ENCODE data around the gene OSBPL9. TPM values are rescaled to one million over a fixed set of nuclear protein-coding genes. Genes with fewer than 3 reads are reported as not detected.

The OSBPL9 gene
- total and polyA plus RNA-seq, 9 of the 15 experiments (the other 6 are each of a cell fraction or from before 2014, with no cell fraction given) = 43.9 to 217 (median 170) TPM

DNA sequence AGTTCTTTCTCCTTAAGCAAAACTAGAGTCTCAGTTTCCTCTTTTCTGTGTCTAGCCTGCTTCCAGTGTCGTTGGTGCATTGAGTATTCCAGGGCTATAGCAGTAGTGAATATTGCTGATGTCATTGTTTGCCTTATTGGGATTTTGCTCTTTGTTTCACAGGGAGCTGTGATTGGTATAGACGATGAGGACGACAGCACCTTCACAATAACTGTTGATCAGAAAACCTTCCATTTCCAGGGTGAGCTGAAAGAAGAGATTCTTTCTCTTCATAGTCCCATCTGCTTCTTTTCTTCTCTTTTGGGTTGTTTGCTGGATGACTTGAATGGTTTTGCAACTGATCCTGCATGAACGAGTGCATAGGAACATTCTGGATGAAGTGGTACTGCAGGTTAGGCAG is 52.4 kb downstream of the OSBPL9 start (continued):
- TF ChIP-seq, protein P1, sequence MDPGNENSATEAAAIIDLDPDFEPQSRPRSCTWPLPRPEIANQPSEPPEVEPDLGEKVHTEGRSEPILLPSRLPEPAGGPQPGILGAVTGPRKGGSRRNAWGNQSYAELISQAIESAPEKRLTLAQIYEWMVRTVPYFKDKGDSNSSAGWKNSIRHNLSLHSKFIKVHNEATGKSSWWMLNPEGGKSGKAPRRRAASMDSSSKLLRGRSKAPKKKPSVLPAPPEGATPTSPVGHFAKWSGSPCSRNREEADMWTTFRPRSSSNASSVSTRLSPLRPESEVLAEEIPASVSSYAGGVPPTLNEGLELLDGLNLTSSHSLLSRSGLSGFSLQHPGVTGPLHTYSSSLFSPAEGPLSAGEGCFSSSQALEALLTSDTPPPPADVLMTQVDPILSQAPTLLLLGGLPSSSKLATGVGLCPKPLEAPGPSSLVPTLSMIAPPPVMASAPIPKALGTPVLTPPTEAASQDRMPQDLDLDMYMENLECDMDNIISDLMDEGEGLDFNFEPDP (CRISPR knock-in tag; IDR thresholded peaks at IDR 0.05) = no peak
- TF ChIP-seq NFE2 (IDR thresholded peaks at IDR 0.05; ENCODE audit: low read depth) (peak; percentile 64), MAFG (tag; conservative IDR thresholded peaks at IDR 0.05) (peak; percentile 61), ZKSCAN1 (IDR thresholded peaks at IDR 0.05; ENCODE audit: low read depth, low read length) (no peak), MAFK (IDR thresholded peaks at IDR 0.05; ENCODE audit: low read length) (peak; percentile 34; the same call in 1 of the 2 replicates), MTF1 (CRISPR knock-in tag; IDR thresholded peaks at IDR 0.05; ENCODE audit: borderline replicate concordance) (no peak), ZNF316 (IDR thresholded peaks at IDR 0.05) (peak; percentile 79), PML (IDR thresholded peaks at IDR 0.05; ENCODE audit: low read length) (no peak), LCOR (CRISPR knock-in tag; IDR thresholded peaks at IDR 0.05) (no peak), SLC30A9 (CRISPR knock-in tag; IDR thresholded peaks at IDR 0.05) (no peak), ZNF431 (CRISPR knock-in tag; IDR thresholded peaks at IDR 0.05) (no peak), CREM (IDR thresholded peaks at IDR 0.05; ENCODE audit: low read depth) (no peak), STAT5B (CRISPR knock-in tag; IDR thresholded peaks at IDR 0.05) (no peak), MAFF (IDR thresholded peaks at IDR 0.05; ENCODE audit: low read length) (peak; percentile 50; the same call in 1 of the 2 replicates), MCM5 (IDR thresholded peaks at IDR 0.05; ENCODE audit: low read depth) (no peak)
- TF ChIP-seq, protein P2, sequence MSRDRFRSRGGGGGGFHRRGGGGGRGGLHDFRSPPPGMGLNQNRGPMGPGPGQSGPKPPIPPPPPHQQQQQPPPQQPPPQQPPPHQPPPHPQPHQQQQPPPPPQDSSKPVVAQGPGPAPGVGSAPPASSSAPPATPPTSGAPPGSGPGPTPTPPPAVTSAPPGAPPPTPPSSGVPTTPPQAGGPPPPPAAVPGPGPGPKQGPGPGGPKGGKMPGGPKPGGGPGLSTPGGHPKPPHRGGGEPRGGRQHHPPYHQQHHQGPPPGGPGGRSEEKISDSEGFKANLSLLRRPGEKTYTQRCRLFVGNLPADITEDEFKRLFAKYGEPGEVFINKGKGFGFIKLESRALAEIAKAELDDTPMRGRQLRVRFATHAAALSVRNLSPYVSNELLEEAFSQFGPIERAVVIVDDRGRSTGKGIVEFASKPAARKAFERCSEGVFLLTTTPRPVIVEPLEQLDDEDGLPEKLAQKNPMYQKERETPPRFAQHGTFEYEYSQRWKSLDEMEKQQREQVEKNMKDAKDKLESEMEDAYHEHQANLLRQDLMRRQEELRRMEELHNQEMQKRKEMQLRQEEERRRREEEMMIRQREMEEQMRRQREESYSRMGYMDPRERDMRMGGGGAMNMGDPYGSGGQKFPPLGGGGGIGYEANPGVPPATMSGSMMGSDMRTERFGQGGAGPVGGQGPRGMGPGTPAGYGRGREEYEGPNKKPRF (IDR thresholded peaks at IDR 0.05; ENCODE audit: low read depth, low read length) = no peak
- TF ChIP-seq, protein P3, sequence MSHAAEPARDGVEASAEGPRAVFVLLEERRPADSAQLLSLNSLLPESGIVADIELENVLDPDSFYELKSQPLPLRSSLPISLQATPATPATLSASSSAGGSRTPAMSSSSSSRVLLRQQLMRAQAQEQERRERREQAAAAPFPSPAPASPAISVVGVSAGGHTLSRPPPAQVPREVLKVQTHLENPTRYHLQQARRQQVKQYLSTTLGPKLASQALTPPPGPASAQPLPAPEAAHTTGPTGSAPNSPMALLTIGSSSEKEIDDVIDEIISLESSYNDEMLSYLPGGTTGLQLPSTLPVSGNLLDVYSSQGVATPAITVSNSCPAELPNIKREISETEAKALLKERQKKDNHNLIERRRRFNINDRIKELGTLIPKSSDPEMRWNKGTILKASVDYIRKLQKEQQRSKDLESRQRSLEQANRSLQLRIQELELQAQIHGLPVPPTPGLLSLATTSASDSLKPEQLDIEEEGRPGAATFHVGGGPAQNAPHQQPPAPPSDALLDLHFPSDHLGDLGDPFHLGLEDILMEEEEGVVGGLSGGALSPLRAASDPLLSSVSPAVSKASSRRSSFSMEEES (CRISPR knock-in tag; IDR thresholded peaks at IDR 0.05) = no peak
